SIG-M5 treated with dmso at 0.1 percent for 504 hours (cell line): ENCODE measurements around the gene COL13A1.

Experiments
- DNase-seq: peaks from one replicate; lab custom pipeline; 2025; ENCODE audit not compliant: unreplicated experiment; lab: John Stamatoyannopoulos, UW

The COL13A1 gene

DNA sequence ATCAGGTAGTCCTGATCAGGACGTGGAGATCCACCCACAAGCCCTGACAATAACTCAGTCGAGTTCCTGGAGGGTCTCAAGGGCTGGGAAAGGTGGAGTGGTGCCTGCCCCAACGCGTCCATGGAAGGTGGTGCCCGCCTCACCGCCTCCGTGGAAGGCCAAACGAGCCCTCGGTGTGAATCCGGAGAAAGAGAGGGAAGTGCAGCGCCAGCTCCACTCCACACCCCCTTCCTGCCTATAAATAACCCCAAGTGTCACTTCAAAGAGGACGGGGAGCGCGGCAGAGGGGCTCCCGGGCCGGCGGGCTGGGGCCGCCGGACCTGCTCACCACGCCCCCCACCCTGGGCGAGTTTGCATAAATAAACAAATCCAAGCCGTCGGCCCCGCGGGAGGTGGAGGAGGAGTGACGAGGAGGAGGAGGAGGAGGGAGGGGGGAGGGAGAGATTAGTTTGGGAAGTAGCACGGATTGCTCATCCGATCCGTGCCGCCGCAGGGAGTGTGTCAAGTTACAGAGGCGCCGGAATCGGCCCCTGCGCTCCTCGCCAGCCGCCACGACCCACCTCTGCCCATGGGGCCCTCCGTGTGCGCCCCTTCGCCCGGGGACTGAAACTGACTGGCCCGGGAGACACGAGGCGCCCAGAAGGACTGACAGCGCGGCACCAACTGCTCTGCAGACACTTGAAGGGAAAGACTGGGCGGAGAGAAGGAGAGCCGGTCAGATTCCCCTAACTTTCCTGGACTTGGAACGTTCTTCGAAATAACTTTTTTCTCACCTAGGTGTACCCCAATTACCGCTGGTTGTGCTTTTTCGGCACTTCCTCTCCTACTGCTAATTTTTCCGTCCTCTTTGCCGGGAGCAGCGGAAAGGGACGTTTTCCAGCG, at the start of gene COL13A1:
Gene COL13A1, plus strand, starts transcription at position 473 of the 882 bp plus-strand sequence. CDS start 518 bp downstream, outside the sequence.
- DNase-seq, result no peak

DNA sequence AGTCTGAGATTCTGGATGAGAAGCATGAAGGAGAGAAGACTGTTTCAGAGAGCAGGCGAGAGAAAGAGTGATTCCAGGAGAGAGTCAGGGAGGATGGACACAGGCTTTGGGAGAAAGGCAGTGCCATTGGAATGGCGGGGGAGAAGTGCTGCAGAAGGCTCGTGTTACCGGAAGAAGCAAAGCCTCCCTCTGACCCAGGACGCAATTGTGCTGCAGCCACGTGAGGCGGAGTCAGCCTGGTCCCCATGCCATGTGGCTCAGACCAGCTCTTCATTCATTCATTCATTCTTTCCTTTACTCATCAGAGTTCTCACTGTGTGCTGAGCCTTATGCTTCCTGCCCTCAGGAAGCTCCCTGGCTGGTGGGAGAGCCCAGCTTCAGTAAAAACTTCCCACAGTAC, 49.2 kb upstream of the COL13A1 start:
- no peak for DNase-seq

DNA sequence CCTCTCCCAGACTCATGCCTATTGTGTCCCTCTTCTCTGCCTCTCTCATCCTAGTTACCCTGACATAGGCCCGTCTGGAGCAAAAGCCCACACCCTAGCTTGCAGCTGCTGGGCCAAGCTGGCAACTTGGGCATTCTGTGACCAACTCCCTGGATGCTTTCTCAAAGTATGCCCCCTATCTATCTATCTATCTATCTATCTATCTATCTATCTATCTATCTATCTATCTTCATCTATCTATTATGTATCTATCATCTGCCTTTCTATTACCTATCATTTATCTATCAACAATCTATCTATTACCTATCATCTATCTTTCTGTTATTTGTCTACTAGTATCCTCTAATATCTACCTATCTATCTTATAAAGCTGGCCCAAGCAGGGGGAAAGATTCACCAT, 45.4 kb upstream of the COL13A1 start:
- DNase-seq, result no peak

DNA sequence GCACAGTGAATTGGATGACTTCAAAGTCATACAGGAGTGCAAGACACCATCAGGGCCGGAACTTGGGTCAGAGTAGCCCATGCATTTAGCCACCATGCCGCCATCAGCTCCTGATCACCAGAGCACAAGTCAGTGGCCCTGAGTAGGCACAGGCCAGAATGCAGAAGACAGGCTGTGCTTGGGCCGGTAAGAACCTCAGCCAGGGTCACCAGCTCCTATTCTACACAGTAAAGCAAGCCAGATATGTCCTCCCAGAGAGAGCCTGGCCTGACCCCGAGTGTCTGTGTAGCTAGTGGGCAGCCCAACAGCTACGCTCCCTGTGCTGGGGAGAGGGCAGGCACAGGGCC, 44.5 kb upstream of the COL13A1 start:
- no peak for DNase-seq

DNA sequence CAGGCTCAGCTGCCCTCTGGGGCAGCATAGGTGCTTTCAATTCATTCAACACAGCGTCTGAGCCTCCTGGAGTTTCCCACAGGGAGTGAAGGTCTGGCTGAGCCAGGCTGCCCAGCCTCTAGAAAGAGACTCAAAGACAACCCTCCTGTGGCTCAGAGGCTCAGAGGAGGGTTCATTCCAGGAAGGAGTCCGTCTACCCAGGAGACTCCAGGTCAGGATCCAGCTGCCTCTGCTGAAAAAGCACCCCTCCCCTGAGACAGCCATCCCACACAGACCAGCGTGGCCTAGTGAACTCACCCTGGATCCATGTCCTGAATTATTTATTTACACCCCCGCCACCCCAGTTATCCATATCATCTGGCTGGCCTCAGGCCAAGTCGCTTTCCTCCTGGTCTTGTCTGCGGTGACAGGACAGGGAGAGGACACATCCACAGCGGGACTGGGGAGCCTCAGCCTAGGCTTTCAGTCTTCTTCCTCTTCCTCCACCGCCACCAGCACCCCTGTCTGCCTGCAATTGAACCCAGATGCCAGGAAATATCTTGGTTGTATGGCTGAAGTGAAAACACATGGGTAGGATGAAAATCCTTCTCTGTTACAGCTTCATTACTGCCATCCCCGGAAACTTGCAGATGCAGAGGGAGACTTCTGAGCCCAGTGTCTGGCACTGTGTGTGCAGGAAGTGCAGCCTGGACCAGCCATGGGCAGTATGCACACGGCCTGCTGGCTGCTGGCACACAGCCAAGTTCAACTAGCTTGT, 44.0 kb upstream of the COL13A1 start:
- DNase-seq, result no peak

DNA sequence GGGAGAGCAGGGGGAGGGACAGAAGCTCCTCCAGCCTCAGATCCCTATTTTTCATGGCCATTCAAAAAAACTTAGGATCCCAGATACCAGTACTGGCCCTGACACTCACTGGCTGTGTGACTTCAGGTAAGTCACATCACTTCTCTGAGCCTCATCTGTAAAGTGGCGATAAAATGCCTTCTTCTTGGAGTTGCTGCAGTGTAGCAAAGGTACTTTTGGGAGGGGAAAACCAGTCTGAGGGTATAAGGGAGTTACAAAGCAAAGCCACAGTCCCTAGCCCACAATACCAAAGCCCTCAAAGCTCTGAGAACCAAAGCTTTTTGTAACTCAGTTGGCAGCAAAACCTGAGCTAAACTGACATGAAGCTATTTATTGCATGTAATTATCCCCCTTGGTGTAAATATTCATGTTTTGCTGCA, 43.4 kb upstream of the COL13A1 start:
- DNase-seq, result no peak

DNA sequence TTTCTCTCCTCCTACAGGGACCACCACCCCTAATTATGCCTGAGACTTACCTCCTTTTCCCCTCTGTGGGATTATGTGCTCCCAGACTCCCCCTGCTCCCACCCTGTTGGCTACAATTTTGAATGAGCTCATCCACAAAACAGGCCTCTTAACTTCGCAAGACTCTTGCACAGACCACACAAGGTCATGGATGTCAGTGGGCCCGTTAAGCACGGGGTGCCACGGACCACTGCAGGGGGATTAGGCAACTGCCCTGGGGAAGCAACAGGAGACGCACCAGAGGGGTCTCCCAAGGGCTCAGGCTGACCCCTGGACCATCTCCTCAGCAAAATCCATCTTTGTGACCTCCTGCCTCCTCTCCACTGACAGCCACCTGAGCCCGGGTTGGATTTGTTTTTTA, 42.1 kb upstream of the COL13A1 start:
- DNase-seq, result no peak

DNA sequence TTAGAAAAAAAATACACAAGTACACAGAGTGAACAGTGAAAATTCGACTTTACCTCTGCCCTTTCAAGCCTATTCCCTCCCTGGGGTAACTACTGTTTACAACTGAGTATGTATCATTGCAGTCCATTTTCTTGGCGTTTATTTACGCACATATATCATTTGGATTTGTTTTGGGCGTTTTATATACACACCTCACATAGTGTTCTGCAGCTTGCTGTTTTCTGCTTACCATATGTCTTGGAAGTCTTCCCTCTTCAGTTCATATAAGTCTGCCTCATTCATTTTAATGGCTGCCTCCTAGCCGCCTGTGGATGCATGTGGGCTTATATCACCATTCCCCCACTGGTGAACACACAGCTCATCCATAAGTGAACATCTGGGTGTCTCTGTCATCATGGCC, 41.6 kb upstream of the COL13A1 start:
- no peak for DNase-seq

DNA sequence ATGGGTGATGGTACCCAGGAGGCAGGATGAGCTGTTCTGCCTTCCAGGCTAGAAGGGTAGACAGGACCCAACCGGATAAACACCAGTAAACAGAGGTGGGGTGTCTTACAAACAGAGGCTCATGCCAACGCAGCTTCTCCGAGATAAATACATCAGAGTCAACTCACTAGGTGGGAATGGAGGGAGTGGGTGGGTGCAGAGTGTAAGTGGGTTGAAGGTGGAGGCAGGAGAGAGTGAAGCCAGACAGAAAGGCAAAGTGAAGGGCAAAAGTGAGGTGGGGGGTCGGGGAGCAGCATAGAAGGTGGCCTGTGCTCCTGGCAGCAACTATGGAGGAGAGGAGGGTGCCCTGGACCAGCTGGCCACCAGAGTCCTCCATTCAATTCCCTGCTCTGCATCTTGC, 40.4 kb upstream of the COL13A1 start:
- no peak for DNase-seq

DNA sequence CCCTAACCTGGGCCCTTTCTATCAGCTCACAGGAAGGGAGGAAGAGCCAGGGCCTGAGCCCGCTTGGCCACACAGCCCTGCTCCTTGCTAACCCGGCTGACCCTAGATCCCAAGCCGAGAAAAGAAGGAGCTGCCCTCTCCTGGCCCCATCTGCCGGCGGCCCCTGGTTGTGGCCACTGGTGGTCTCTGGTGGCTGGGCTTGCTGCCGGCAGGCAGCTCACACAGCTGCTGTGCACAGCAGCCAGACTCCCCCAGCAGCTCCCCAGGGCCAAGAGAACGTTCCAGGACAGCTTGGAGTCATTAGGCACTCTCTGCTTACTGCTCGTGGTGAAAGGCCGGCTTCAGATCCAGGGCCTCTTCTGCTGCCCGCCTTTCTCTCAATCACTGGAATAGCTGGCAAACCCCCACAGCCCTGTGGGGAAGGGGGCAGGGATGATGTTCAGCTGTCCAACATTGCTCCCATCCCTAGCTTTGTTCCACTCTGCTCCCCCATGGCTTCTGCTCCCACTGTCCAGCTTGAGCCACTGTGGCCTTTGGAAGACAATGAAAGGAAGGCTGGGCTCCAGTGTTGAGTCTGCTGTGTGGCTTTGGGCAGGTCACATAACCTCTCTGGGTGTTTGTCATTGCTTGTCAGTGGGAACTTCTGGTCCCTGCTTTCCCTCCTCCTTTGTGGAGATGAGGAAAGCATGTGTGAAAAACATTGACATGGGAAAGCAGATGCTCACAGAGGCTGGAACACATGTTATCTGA, 35.4 kb upstream of the COL13A1 start:
- DNase-seq, result no peak

DNA sequence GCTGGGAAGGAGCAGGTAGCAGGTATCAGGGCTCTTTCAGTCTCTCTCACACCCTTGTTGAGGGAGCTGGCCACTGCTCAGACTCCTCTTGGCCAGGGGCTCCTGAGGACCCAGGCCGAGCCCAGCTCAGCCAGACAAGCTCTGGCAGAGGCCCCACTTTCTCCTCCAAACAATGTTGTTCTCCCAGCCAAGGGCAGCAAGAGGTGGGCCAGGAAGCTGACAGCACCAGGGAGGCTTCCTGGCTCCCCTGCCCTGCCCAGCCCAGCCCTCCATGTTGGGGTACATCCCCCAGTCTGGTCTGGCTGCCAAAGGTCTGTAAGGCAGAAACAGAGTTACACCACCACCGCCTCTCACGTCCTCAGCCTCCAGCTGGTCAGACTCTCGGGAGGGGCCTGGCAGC, 33.9 kb upstream of the COL13A1 start:
- no peak for DNase-seq

DNA sequence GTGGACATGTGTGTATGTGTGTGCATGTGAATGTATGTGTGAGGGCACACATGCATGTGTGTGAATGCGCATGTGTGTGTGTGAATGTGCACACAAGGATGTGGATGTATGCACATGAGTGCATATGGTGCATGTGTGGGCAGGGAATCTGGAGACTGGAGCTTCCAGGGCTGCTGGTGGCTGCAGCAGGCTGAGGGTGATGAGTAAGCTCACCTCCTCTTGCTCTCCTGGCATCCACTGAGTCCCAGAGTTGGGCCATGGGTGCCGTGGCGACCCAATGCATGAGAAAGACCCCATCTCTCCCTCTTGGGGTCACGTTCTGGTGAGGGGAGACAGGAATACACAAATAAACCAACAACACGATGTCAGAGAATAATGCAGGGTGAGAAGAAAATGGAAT, 33.3 kb upstream of the COL13A1 start:
- DNase-seq, result no peak

DNA sequence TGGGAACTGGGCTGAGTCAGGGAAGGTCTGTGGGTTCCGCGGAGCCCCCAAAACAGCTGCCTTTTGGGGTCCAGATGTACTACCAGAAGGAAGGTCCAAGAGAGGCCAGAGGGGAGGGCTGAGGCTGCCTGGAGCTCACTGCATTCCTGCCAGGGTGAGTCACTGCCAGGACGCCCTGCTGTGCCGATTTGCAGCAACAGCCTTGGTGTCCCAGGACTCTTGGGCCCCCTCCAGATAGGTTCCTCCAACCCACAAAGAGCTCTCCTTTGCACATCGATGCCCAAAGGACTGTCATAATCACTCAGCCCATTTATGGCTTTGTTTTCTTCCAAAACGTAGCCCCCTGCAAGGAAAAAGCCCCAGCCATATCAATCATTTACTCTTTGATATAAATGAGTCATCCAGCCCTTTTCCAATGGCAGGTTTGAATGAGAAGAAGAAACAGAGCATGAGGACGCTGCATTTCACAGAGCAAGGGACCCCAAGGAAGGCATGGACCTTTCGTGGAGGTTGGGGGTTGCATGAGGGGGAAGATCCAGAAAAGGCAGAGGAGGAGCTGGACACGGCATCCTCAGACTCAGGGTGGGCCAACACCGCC, 32.2 kb upstream of the COL13A1 start:
- peak; percentile 21 for DNase-seq

DNA sequence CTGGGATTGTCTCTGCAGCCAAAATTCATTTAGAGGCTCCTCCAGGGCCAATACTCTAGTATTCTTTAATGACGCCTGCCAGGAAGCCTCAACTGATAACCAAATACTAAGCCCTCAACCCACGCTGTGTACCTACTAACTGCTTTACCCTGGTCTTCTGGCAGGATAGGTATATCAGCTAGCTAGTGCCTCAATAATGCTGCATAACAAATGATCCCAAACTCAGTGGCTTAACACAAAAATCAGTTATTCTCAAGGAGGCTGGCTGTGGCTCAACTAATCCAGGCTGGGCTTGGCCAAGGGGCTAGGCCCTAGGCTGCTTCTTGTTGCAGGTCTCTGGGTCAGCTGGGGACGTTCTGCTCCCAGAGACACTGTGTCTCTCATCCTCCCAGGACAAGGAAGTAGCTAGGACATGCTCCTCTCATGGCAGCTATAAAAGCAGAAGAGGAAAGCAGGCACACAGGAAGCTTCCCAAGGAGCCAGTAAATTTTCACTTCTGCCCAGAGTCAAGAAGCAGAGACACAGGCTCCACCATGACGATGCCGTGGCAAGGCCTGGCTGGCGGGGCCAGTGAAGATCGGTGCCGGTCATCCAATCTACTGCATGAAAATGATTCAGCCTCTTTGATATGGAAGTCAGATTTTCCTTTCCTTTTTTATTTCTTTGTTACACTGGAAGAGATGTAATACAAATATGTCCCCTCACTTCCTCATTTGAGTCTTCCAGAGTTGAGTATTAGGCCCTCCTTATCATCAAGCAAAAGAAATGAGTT, 28.6 kb upstream of the COL13A1 start:
- DNase-seq, result no peak

DNA sequence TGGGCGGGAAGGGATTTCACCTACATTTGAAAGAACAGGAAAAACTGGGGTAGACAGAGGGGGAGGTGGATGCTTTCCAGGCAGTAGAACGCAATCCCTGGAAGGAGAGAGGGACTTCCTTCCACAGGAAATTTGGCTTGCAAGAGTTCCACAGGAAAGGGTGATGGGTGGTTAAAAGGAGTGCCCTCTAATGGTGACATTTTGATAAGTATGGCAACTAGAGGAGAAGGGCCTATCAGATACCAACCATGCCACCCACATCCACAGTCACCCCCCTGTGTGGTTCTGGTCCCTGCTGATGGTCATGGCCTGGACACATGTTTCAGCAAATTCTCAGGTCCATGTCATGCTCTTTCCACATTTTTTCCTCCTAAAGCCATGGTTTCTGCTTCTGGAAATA, 27.1 kb upstream of the COL13A1 start:
- DNase-seq, result no peak

DNA sequence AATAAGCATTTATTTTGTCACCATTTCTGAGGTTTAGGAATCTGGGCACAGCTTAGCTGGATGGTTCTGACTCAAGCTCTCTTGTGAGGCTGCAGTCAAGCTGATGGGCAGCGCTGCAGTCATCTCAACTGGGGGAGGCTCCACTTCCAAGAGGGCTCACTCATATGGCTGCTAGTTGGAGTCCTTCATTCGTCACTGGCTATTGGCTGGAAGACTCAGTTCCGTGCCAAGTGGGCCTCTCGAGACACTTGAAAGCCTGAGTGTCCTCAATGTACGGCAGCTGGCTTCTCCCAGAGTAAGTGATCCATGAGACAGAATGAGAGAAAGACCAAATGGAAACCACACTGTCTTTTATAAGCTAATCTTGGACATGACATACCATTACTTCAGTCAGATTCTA, 21.6 kb upstream of the COL13A1 start:
- DNase-seq, result no peak

DNA sequence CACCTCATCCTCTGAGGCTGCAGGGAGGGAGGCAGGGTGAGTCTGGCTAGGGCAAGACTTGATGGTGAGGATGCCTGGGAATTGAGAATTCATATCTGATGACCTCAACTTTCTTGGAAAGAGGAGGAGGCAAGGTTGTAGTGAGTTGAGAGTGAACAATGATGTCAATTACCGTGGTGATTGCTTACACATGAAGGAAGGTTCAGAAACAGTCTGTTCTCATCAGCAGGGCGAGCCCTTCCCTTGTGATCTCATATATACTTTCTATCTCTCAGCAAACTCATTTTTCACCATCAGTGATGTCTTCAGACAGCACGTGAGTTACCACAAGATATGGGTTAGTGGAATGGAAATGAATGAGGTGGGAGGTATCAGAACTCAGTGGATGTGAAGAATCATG, 20.1 kb upstream of the COL13A1 start:
- no peak for DNase-seq

DNA sequence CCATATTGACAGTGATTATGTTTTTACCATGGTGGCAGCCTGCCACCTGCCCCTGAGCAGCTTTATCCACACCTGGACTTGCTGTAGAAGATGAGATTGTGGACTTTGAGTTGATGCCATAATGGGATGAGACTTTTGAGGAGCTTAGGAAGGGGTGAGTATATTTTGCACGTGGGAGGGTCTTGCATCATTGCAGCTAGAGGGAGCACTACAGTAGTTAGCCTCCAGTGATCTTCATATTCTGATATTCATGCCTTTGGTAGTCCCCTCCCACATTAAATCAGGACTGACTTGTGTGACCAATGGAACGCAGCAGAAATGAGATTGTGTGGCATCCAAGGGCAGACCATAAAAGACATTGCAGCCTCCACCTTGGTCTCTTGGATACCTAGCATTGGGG, 18.2 kb upstream of the COL13A1 start:
- no peak for DNase-seq

DNA sequence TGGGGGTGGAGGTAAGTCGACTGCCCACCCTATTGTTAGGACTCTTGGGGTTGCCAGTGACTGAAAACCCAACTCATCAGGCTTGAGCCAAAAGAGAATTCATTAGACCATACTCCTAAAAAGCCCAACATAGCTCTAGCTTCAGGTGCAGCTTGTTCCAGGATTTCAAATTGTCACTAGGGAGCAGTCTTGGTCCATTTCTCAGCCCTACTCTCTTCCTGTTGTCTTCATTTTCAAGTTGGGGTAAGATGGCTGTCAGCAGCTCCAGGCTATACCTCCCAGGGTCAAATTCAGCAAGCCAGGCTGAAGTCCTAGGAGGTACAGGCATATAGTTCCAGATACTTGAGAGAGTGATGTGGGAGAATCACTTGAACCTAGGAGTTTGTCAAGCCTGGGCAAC, 14.9 kb upstream of the COL13A1 start:
- no peak for DNase-seq

DNA sequence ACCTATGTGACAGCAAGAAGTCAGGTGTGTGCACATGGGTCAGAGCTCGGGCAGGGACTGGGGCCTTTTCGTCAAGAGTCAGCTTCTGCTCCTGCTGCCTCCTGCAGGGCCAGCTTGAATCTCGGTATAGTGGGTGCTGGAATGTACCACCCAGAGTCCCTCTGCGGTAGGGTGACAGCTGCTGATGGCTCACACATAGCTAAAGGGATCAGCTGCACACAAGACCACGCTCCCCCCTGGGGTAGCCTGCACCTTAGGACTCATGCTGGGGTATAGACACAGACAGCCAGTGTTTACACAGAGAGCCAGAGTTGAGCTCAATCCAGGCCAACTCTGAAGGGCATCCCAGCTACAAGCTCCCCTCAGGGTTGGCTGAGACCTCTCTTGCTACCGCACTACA, 14.0 kb upstream of the COL13A1 start:
- DNase-seq, result no peak

DNA sequence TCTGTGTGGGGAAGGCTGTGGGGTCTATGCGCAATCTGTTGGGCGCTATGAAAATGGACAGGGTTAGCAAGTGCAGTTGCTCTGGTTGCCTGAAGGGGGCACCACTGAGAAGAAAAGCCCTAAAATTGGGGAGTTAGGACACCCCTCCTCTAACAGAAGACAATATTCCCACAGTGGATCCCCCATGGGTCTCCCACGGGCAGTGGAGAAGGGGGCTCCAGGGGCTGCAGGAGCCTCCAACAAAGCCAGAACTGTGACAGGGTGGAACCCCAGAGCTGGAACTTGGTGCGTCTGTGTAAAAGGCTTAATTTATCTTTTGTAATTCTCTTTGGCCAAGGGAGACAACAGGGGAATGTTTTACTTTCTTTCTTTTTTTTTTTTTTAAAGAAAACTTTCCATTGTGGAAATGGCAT, 12.5 kb upstream of the COL13A1 start:
- no peak for DNase-seq
